ENCODE measurements around the gene MMP20.

Gene MMP20

DNA sequence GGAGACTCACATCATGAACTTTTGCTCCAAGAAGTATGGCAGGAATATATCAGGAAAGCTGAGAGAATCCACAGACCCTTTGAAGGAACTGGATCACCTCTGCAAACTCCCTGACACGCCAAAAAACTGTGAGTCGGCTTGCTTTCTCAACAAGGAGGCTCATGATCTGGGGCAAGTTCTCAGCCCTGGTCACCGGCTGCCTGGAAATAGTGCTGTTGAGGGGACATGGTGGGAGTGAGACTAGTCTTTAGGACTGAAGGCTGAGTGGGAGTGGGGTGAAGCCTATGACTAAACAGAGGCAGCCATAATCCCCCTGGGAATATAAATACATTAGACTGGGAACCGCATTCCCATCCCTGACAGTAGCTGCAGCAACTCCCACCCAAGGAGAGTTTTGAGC is 86.2 kb downstream of the MMP20 start:
- TF ChIP-seq, protein P1, sequence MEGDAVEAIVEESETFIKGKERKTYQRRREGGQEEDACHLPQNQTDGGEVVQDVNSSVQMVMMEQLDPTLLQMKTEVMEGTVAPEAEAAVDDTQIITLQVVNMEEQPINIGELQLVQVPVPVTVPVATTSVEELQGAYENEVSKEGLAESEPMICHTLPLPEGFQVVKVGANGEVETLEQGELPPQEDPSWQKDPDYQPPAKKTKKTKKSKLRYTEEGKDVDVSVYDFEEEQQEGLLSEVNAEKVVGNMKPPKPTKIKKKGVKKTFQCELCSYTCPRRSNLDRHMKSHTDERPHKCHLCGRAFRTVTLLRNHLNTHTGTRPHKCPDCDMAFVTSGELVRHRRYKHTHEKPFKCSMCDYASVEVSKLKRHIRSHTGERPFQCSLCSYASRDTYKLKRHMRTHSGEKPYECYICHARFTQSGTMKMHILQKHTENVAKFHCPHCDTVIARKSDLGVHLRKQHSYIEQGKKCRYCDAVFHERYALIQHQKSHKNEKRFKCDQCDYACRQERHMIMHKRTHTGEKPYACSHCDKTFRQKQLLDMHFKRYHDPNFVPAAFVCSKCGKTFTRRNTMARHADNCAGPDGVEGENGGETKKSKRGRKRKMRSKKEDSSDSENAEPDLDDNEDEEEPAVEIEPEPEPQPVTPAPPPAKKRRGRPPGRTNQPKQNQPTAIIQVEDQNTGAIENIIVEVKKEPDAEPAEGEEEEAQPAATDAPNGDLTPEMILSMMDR (IDR thresholded peaks at IDR 0.05), result no peak
- H3K27ac ChIP-seq, result no peak overlapping the region
- no peak overlapping the region for H3K4me3 ChIP-seq
- DNase-seq (ENCODE audit: low spot score), result no peak

- TF ChIP-seq, protein P1 (IDR thresholded peaks at IDR 0.05), result no peak
- no peak overlapping the region for H3K27ac ChIP-seq
- no peak overlapping the region for H3K4me3 ChIP-seq
- no peak for DNase-seq (ENCODE audit: low spot score)
These were observed 90.8 kb downstream of the MMP20 start for GRCh38 chr11:102534261-102534872.

DNA sequence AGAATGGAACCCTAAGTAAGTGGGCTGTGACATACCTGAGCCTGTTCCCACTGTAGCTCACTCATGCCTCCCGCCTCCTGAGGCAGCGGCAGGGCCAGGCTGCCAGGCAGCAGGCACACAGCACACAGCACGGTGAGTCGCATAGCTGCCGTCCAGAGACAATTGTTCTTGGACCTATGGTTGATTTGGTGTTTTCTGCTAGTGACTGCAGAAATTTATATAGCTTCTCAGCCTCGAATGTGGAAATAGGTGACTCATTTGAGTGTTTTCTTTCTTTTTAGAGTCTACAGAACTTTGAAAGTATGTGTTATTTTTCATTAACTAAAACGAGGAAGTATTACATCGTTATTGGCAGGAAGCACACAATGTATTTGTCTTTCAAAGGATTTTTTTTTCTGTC is 94.6 kb downstream of the MMP20 start, which contains the start of gene MMP7:
Gene MMP7 (minus strand): TSS at position 190 of the 400 bp plus-strand sequence. CDS start 47 bp downstream, at position 143.
- H3K27ac ChIP-seq, result no peak within 1 kb of the TSS
- TF ChIP-seq, protein P1 (IDR thresholded peaks at IDR 0.05), result no peak
- no peak for DNase-seq (ENCODE audit: low spot score)
- no peak within 1 kb of the TSS for H3K4me3 ChIP-seq

DNA sequence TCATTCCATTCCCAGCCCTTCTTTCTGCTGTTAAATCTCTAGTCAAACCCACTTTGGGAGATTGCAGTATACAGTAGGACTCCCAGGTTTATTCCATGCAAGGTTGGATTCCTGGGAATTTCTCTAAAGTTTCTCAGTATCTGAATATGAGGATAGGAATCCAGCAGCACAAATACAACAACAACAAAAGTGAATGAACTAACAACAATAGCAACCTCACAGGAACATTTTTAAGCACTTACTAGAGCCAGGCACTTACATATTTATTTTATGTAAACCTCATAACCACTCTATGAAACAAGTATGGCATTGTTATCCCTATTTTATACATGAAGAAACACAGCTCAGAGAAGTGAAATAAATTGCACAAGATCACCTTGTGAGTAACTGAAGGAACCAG is 96.5 kb downstream of the MMP20 start:
- TF ChIP-seq, protein P1 (IDR thresholded peaks at IDR 0.05), result no peak
- no peak overlapping the region for H3K4me3 ChIP-seq
- H3K27ac ChIP-seq, result no peak overlapping the region
- DNase-seq (ENCODE audit: low spot score), result no peak

GRCh38 chr11:102527684-102528083 is 97.4 kb downstream of the MMP20 start:
- H3K4me3 ChIP-seq, result no peak overlapping the region
- H3K27ac ChIP-seq, result no peak overlapping the region
- TF ChIP-seq, protein P1 (IDR thresholded peaks at IDR 0.05), result no peak
- DNase-seq (ENCODE audit: low spot score), result no peak

- Histone ChIP-seq H3K4me3 (no peak overlapping the region), H3K27ac (no peak overlapping the region)
- TF ChIP-seq, protein P1 (IDR thresholded peaks at IDR 0.05), result no peak
- no peak for DNase-seq (ENCODE audit: low spot score)
These were observed 98.1 kb downstream of the MMP20 start for GRCh38 chr11:102527041-102527440.
